A673 (cell line): ENCODE results near the gene DCAF17.

Source experiments
- EZH2 ChIP-seq: fragments of 200-600 bp; sonication (generic); IDR thresholded peaks from 2 replicates; pipeline ENCODE4 v1.6.1; 2017; ENCODE audit warnings: borderline replicate concordance, low read depth, mild to moderate bottlenecking, mixed read lengths, antibody characterized with exemption, low read length; ENCODE audit not compliant: poor library complexity, severe bottlenecking
- TF ChIP-seq, protein P1 (sequence below): fragments of 300-800, 200-600 bp; sonication (generic); conservative IDR thresholded peaks from 2 replicates; pipeline ENCODE4 v1.5.1; 2017; ENCODE audit warnings: low read depth, mild to moderate bottlenecking, antibody characterized with exemption, low read length, moderate library complexity, mixed read lengths

DNA sequence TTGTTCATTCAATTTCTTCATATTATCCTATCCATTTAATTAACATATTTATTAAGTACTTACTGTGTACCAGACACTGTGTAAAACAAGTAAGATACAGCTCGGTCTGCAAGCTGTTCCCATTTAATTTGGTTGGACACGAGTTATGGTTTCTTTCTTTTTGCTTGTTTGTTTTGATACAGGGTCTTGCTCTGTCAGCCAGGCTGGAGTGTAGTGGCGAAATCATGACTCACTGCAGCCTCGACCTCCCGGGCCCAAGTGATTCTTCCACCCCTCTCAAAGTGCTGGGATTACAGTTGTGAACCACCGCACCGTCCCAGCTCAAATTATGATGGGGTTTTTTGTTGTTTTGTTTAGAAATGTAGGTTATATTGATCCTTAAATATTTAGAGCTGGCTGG, 97.3 kb downstream of the DCAF17 start:
- TF ChIP-seq, protein P1, sequence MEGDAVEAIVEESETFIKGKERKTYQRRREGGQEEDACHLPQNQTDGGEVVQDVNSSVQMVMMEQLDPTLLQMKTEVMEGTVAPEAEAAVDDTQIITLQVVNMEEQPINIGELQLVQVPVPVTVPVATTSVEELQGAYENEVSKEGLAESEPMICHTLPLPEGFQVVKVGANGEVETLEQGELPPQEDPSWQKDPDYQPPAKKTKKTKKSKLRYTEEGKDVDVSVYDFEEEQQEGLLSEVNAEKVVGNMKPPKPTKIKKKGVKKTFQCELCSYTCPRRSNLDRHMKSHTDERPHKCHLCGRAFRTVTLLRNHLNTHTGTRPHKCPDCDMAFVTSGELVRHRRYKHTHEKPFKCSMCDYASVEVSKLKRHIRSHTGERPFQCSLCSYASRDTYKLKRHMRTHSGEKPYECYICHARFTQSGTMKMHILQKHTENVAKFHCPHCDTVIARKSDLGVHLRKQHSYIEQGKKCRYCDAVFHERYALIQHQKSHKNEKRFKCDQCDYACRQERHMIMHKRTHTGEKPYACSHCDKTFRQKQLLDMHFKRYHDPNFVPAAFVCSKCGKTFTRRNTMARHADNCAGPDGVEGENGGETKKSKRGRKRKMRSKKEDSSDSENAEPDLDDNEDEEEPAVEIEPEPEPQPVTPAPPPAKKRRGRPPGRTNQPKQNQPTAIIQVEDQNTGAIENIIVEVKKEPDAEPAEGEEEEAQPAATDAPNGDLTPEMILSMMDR: no peak
- no peak for TF ChIP-seq EZH2
